Neural crest cell (in vitro differentiated cells): ENCODE measurements around the gene ALG8. TPM values are rescaled to one million over a fixed set of nuclear protein-coding genes. Genes with fewer than 3 reads are reported as not detected.

ENCODE experiments used
- DNase-seq: peaks from one replicate; pipeline ENCODE4 v3.0.0; 2021; ENCODE audit warnings: low read depth, mixed read lengths, low spot score
- H3K27ac Mint-ChIP-seq: one replicate; pipeline ENCODE4 v1.8.0; 2021; ENCODE audit warnings: mild to moderate bottlenecking, mixed read lengths; ENCODE audit not compliant: unreplicated experiment
- H3K27me3 Mint-ChIP-seq: 2 replicates; pipeline ENCODE4 v1.8.0; 2021; ENCODE audit warnings: low read depth, mild to moderate bottlenecking, mixed read lengths
- H3K36me3 Mint-ChIP-seq: 2 replicates; pipeline ENCODE4 v1.8.0; 2021; ENCODE audit warnings: low read depth, mild to moderate bottlenecking, mixed read lengths
- H3K4me1 Mint-ChIP-seq: 2 replicates; pipeline ENCODE4 v1.8.0; 2021; ENCODE audit warnings: mixed read lengths
- H3K4me3 Mint-ChIP-seq: one replicate; pipeline ENCODE4 v1.8.0; 2021; ENCODE audit warnings: mild to moderate bottlenecking, mixed read lengths
- H3K9me3 Mint-ChIP-seq: 2 replicates; pipeline ENCODE4 v1.8.0; 2021; ENCODE audit warnings: mixed read lengths
- CTCF ChIP-seq: fragments of 200-600 bp; sonication (generic); conservative IDR thresholded peaks from 2 replicates; pipeline ENCODE4 v1.5.0; 2021; ENCODE audit warnings: antibody characterized with exemption, mild to moderate bottlenecking
- total RNA-seq: library from RNA; stranded (reverse); gene quantifications from 2 replicates; pipeline ENCODE4 v1.2.1, GENCODE V29; 2021

The ALG8 gene
- total RNA-seq, 1 donor from 2014 or later: 79.7 TPM

DNA sequence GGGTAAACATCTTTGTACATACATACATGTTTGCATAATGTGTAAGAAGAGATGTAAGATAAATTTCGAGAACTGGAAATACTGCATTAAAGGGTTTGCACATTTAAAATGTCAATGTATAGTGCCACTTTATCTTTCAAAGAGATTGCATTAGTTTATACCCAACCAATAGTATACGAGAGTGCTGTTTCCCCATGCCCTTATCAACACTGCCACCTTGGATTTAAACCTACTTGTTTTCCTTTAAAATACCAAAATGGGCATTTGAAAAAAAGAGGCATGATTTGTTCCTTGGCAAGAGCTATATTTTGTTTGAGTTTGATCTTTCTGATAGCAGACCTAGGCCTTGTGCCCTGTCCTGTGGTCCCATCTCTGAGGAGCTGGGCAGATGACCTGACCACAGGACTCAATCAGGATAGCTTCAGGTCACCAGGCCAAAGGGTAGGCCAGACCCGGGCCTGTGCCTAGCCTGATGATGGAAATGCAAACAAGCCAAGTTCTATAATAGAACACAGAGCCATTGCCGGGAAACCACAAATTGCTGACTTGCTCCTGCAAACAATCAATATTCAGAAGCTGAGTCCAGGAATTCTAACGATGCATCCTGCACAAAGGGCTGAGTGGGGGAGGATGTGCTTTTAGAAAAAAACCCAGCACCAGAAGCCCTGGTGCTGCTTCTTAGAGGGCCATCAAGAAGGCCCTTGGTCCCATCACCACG lies 16.9 kb upstream of the ALG8 start:
- Mint-ChIP-seq H3K36me3 (peaks cover under 1% of the 10 kb centered on the region), H3K4me3 (no peak overlapping the region), H3K9me3 (no peaks in the 10 kb centered on the region), H3K4me1 (peaks cover 10% of the 10 kb centered on the region), H3K27ac (peak overlapping the region; percentile 88), H3K27me3 (no peaks in the 10 kb centered on the region)
- TF ChIP-seq CTCF: no peak
- DNase-seq: no peak

DNA sequence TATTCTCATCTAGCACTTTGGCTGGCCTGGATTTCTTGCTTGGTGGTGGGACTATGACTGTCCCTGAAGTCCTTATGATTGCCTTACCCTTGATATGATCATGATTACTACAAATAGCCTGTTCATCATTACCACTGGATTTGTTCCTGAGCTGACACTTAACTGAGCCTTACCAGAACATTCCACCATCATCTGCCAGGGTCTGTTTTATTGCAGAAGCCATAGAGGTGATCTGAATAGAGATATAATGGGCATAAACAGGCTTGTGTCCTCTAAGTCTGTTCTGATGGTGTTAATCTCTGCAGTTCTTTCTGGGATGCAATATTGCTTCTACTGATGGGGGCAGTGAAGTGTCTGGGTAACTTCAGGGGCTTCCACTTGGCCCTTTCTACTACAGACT lies 12.4 kb upstream of the ALG8 start:
- peaks cover 2% of the 10 kb centered on the region for H3K36me3 Mint-ChIP-seq
- H3K4me3 Mint-ChIP-seq: no peak overlapping the region
- DNase-seq: no peak
- H3K27me3 Mint-ChIP-seq: no peaks in the 10 kb centered on the region
- peaks cover 16% of the 10 kb centered on the region for H3K4me1 Mint-ChIP-seq
- H3K9me3 Mint-ChIP-seq: no peaks in the 10 kb centered on the region
- TF ChIP-seq CTCF: no peak
- no peak overlapping the region for H3K27ac Mint-ChIP-seq

- H3K27me3 Mint-ChIP-seq: no peaks in the 10 kb centered on the region
- peaks cover 2% of the 10 kb centered on the region for H3K36me3 Mint-ChIP-seq
- H3K9me3 Mint-ChIP-seq: no peaks in the 10 kb centered on the region
- H3K27ac Mint-ChIP-seq: no peak overlapping the region
- H3K4me3 Mint-ChIP-seq: no peak overlapping the region
- DNase-seq: no peak
- no peak for TF ChIP-seq CTCF
- H3K4me1 Mint-ChIP-seq: peaks cover 8% of the 10 kb centered on the region
Measured at GRCh38 chr11:78150754-78151153, 11.3 kb upstream of the ALG8 start.

- TF ChIP-seq CTCF: no peak
- no peaks in the 10 kb centered on the region for H3K9me3 Mint-ChIP-seq
- H3K27ac Mint-ChIP-seq: no peak overlapping the region
- peaks cover 2% of the 10 kb centered on the region for H3K36me3 Mint-ChIP-seq
- no peak for DNase-seq
- no peaks in the 10 kb centered on the region for H3K27me3 Mint-ChIP-seq
- peaks cover 8% of the 10 kb centered on the region for H3K4me1 Mint-ChIP-seq
- no peak overlapping the region for H3K4me3 Mint-ChIP-seq
Measured at GRCh38 chr11:78150346-78150745, 10.9 kb upstream of the ALG8 start.

DNA sequence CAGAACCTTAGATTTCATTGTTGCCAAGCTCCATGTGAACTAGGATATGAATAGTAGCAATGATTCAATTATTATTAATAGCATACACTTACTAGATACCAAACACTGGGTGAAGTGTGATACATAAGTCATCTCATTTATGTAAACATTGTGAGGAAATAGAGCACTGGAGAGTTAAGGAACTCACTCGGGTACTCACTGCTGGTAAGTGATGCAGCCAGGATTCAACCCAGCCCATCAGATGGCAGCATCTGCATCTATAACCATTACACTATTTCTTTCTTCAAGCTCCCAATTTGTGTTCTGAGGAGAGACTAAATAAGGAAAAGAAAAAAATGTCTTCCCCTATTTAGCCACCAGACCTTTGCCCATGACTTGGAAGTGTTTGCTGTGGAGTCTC lies 10.2 kb upstream of the ALG8 start:
- peaks cover 2% of the 10 kb centered on the region for H3K36me3 Mint-ChIP-seq
- no peak for DNase-seq
- H3K4me1 Mint-ChIP-seq: peaks cover 8% of the 10 kb centered on the region
- H3K27ac Mint-ChIP-seq: no peak overlapping the region
- TF ChIP-seq CTCF: no peak
- no peak overlapping the region for H3K4me3 Mint-ChIP-seq
- H3K27me3 Mint-ChIP-seq: no peaks in the 10 kb centered on the region
- no peaks in the 10 kb centered on the region for H3K9me3 Mint-ChIP-seq
